Rectal smooth muscle tissue (tissue), 1 donor: ENCODE measurements around the gene B3GNT7.

Experiments used
- H3K27ac ChIP-seq: one replicate; pipeline ENCODE4 v1.7.0; 2013; ENCODE audit warnings: low read depth, low read length, inconsistent platforms
- H3K27me3 ChIP-seq: one replicate; pipeline ENCODE4 v1.7.0; 2013; ENCODE audit warnings: low read length; ENCODE audit not compliant: control insufficient read depth, insufficient read depth
- H3K36me3 ChIP-seq: one replicate; pipeline ENCODE4 v1.7.0; 2013; ENCODE audit warnings: low read length; ENCODE audit not compliant: control insufficient read depth, insufficient read depth
- H3K4me1 ChIP-seq: one replicate; pipeline ENCODE4 v1.7.0; 2013; ENCODE audit warnings: low read length; ENCODE audit not compliant: control insufficient read depth, insufficient read depth
- H3K4me3 ChIP-seq: one replicate; pipeline ENCODE4 v1.7.0; 2013; ENCODE audit warnings: low read length
- H3K9ac ChIP-seq: one replicate; pipeline ENCODE4 v1.7.0; 2013; ENCODE audit warnings: low read length

Gene B3GNT7

GRCh38 chr2:231431606-231432005 is 36.1 kb downstream of the B3GNT7 start:
- H3K36me3 ChIP-seq, result no peaks in the 10 kb centered on the region
- no peaks in the 10 kb centered on the region for H3K27me3 ChIP-seq
- no peaks in the 10 kb centered on the region for H3K4me1 ChIP-seq
- H3K27ac ChIP-seq, result no peak overlapping the region
- no peak overlapping the region for H3K9ac ChIP-seq
- H3K4me3 ChIP-seq, result no peak overlapping the region

DNA sequence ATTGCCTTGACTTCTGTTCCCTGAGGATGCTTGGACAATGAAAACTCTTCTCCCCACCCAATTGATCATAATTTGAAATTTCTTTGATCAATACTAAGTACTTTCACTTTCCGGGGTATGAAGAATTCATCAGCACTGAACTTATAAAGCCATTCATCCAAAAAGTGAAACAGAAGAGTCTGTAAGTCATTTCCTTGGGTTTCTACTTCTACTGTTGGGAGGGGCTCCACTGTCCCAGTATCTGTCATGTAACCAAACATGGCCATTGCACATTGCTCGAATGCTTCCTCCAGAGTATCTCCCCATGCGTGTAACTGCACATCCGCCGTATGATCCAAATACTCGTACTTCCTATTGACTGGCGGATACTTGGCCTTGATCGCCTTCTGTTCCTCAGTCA is 38.5 kb downstream of the B3GNT7 start:
- H3K9ac ChIP-seq, result no peak overlapping the region
- H3K4me1 ChIP-seq, result no peaks in the 10 kb centered on the region
- no peaks in the 10 kb centered on the region for H3K27me3 ChIP-seq
- no peak overlapping the region for H3K4me3 ChIP-seq
- no peaks in the 10 kb centered on the region for H3K36me3 ChIP-seq
- H3K27ac ChIP-seq, result no peak overlapping the region

- H3K27ac ChIP-seq, result no peak overlapping the region
- no peak overlapping the region for H3K9ac ChIP-seq
- no peak overlapping the region for H3K4me3 ChIP-seq
- H3K4me1 ChIP-seq, result no peaks in the 10 kb centered on the region
- H3K27me3 ChIP-seq, result no peaks in the 10 kb centered on the region
- H3K36me3 ChIP-seq, result no peaks in the 10 kb centered on the region
These were observed 41.4 kb downstream of the B3GNT7 start for GRCh38 chr2:231436957-231437356.

GRCh38 chr2:231449503-231450054 is 54.1 kb downstream of the B3GNT7 start:
- H3K4me3 ChIP-seq, result no peak overlapping the region
- no peaks in the 10 kb centered on the region for H3K27me3 ChIP-seq
- no peak overlapping the region for H3K9ac ChIP-seq
- H3K27ac ChIP-seq, result no peak overlapping the region
- peaks cover 4% of the 10 kb centered on the region for H3K36me3 ChIP-seq
- H3K4me1 ChIP-seq, result no peaks in the 10 kb centered on the region

GRCh38 chr2:231450548-231450989 is 55.1 kb downstream of the B3GNT7 start:
- H3K4me3 ChIP-seq, result no peak overlapping the region
- no peak overlapping the region for H3K27ac ChIP-seq
- H3K36me3 ChIP-seq, result peaks cover 9% of the 10 kb centered on the region
- no peaks in the 10 kb centered on the region for H3K4me1 ChIP-seq
- no peak overlapping the region for H3K9ac ChIP-seq
- H3K27me3 ChIP-seq, result no peaks in the 10 kb centered on the region
